Heart left ventricle (tissue), 16 donors: ENCODE measurements around the gene TLX2. TPM values are rescaled to one million over a fixed set of nuclear protein-coding genes. Genes with fewer than 3 reads are reported as not detected.
"Not testable (repeated sequence)": the region's sequence is repeated elsewhere in the genome, so short reads cannot be mapped to it uniquely, and the experiment has no call there.

Source experiments
- ATAC-seq, 4 donors: fragments of 200-7000 bp; cut with Tn5 transposase; one replicate each; pipeline ENCODE4 v1.9.1; 2020 to 2022; ENCODE audit warnings: moderate library complexity in 4 of 4, mild to moderate bottlenecking in 3 of 4, moderate number of reproducible peaks in 1 of 4
- DNase-seq, 5 donors: peaks; one replicate each; pipeline ENCODE4 v3.0.0-alpha.2; 2020
- H3K27ac ChIP-seq, 12 donors: fragments of 200-600 bp; sonication (generic) in 4 of 12; one replicate each; pipeline versions ENCODE4 v1.5.0 to v1.8.0; 2016 to 2022; ENCODE audit warnings: mild to moderate bottlenecking in 2 of 12
- H3K27me3 ChIP-seq, 9 donors: fragments of 200-600 bp; sonication (generic) in 2 of 9; one replicate each; pipeline versions ENCODE4 v1.5.1 to v1.8.0; 2016 to 2022; ENCODE audit warnings: mild to moderate bottlenecking in 3 of 9
- H3K36me3 ChIP-seq, 9 donors: fragments of 200-600 bp; sonication (generic) in 2 of 9; one replicate each; pipeline versions ENCODE4 v1.5.0 to v1.8.0; 2018 to 2022; ENCODE audit warnings: mild to moderate bottlenecking in 2 of 9
- H3K4me1 ChIP-seq, 12 donors: fragments of 200-600 bp; sonication (generic) in 4 of 12; one replicate each; pipeline versions ENCODE4 v1.5.0 to v1.8.0; 2016 to 2022; ENCODE audit warnings: mild to moderate bottlenecking in 3 of 12
- H3K4me3 ChIP-seq, 12 donors: fragments of 200-600 bp; sonication (generic) in 4 of 12; one replicate each; pipeline versions ENCODE4 v1.5.0 to v1.8.0; 2017 to 2022; ENCODE audit warnings: mild to moderate bottlenecking in 9 of 12, moderate library complexity in 4 of 12
- H3K9me3 ChIP-seq, 12 donors: fragments of 200-600 bp; sonication (generic) in 4 of 12; one replicate each; pipeline versions ENCODE4 v1.5.0 to v1.8.0; 2016 to 2022; ENCODE audit warnings: mild to moderate bottlenecking in 1 of 12
- CTCF ChIP-seq, 12 donors: fragments of 200-600 bp; sonication (generic) in 4 of 12; IDR thresholded peaks; one replicate each; pipeline versions ENCODE4 v1.5.0 to v1.8.0; 2018 to 2022; ENCODE audit warnings: antibody characterized with exemption in 12 of 12, mild to moderate bottlenecking in 5 of 12
- POLR2A ChIP-seq, 2 donors: fragments of 450-650 bp; IDR thresholded peaks; one replicate each; pipeline ENCODE4 v1.6.1; 2017; ENCODE audit warnings: antibody characterized with exemption in 2 of 2, mild to moderate bottlenecking in 2 of 2, moderate library complexity in 2 of 2
- WGBS, 4 donors: extraction: QIAGEN DNeasy Blood & Tissue Kit in 2 of 4; methylation state at CpG; one replicate each; pipeline versions ENCODE4 v1.1.5 to v1.1.7; 2013 to 2018; 5-methylcytosine and 5-hydroxymethylcytosine counted together
- intact Hi-C, 10 donors: fragments of 100-400 bp; cut with DNase I; formaldehyde crosslinking; loops; one replicate each; pipeline versions ENCODE4 v1.11.1 to v1.14.2; 2022
- polyA plus RNA-seq, 2 donors: library from polyadenylated mRNA; stranded (reverse); fragments of 200-250 nt; gene quantifications; one replicate each; pipeline ENCODE4 v1.2.3, GENCODE V29; 2013
- total RNA-seq, 9 donors: library from RNA; depleted of rRNA in 2 of 9; stranded (reverse); fragments of >200 nt in 2 of 9; fragmentation: NEBNext Ultra II Directional in 3 of 9; extraction: Animal tissue kit (Norgen Biotek cat#: 25700) in 3 of 9; gene quantifications; one replicate each; pipeline versions ENCODE4 v1.1.0 to v1.2.4, GENCODE V29; 2016 to 2023
- donor health status: ischemic (EF 13 %, LVEDD 7.1; RV severe dilation, severe dysfunction).
- donor health status: healthy with polysubstance abuse.
- donor health status: DM: no; HTN: yes; CAD: no.
- donor health status: DM: no; HTN: no; CAD: no.
- donor health status: ischemic (EF 25% LVEDD 6.9; RV normal size, moderate dysfunction).
- donor health status: ischemic (EF 25% LVEDD 5.7; RV mildly dilated, moderate dysfunction).
- donor health status: healthy.
- donor health status: DM: yes; HTN: yes; CAD: no.
- donor health status: ischemic (EF 35%, LVEDD 5.7; RV mildly dilated, moderate dysfunction).
- donor health status: nonischemic (EF 11% LVEDD 7.7; RV severe dilation, severe dysfunction).
- donor health status: DM: yes; HTN: yes; CAD: no.
- donor health status: PGD.
- donor health status: ischemic (EF 29% LVEDD 5.4; RV normal size, mild dysfunction).
- donor health status: nonischemic (EF 23%, LVEDD 6.1; RV moderate dilation, normal function).

Gene TLX2
- total and polyA plus RNA-seq, 11 donors: not detected

- H3K36me3 ChIP-seq: peaks cover 0 to 59% (median 50%) of the 10 kb centered on the region in 9 donors
- H3K4me1 ChIP-seq: peaks cover 5 to 34% (median 25%) of the 10 kb centered on the region in 12 donors
- ATAC-seq (peak; percentile 12 to 72 (median 68)), DNase-seq (peak in 1 of 5 donors; percentile 85)
- no peaks in the 10 kb centered on the region for H3K27me3 ChIP-seq
- WGBS, 4 donors: 1 to 2% (median 1%) methylated on average over 36 to 80 of the region's 80 CpGs
- intact Hi-C loops: loop anchor here in 6 of 10 donors (1.0 to 5.0 kb wide), 9 partner anchors 25 to 107 kb away; partner anchors contain the start of genes INO80B (in 2 of the 6) and PCGF1 (in 1 of the 6)
- peak overlapping the region; percentile 71 to 98 (median 88) for H3K4me3 ChIP-seq
- no peaks in the 10 kb centered on the region for H3K9me3 ChIP-seq
- peak overlapping the region; percentile 73 to 97 (median 92) for H3K27ac ChIP-seq
- TF ChIP-seq CTCF (IDR thresholded peaks at IDR 0.05) (no peak), POLR2A (IDR thresholded peaks at IDR 0.05) (no peak)
Measured at GRCh38 chr2:74481961-74482800, 32.1 kb upstream of the TLX2 start.

- peak within 1 kb of the TSS; percentile 71 to 98 (median 88) for H3K4me3 ChIP-seq
- peaks cover 5 to 31% (median 25%) of the 10 kb centered on the region in 12 donors for H3K4me1 ChIP-seq
- intact Hi-C loops: loop anchor here (1.0 to 5.0 kb wide), 12 partner anchors 24 to 106 kb away; partner anchors contain the start of genes AUP1 (in 3 of the 10), HTRA2 (in 3 of the 10), INO80B (in 3 of the 10) and PCGF1 (in 2 of the 10)
- H3K36me3 ChIP-seq: peaks cover 0 to 60% (median 50%) of the 10 kb centered on the region in 9 donors
- DNase-seq: peak; percentile 96 to 97 (median 97)
- H3K27ac ChIP-seq: peak within 1 kb of the TSS; percentile 73 to 97 (median 92)
- H3K27me3 ChIP-seq: no peaks in the 10 kb centered on the region
- H3K9me3 ChIP-seq: no peaks in the 10 kb centered on the region
- TF ChIP-seq POLR2A (IDR thresholded peaks at IDR 0.05): peak in 1 of 2 donors; percentile 37
- peak; percentile 77 to 97 (median 88) for TF ChIP-seq CTCF (IDR thresholded peaks at IDR 0.05)
- 1% methylated on average over 40 to 50 of the region's 50 CpGs for WGBS, 4 donors
- ATAC-seq: peak; percentile 98 to 99 (median 98)
Measured at GRCh38 chr2:74482801-74483674, 31.2 kb upstream of the TLX2 start, which contains the start of the genes CCDC142 and TTC31. Gene CCDC142 (minus strand): TSS chr2:74482998. CDS start chr2:74482837, 161 bp downstream. Gene TTC31 (plus strand): TSS chr2:74483081. CDS start chr2:74483096, 15 bp downstream.

- not testable (repeated sequence) for H3K27me3 ChIP-seq, ATAC-seq, H3K9me3 ChIP-seq, DNase-seq
- H3K4me1 ChIP-seq: peaks cover 5 to 31% (median 25%) of the 10 kb centered on the region in 12 donors
- H3K27ac ChIP-seq: peak overlapping the region in 8 of 12 donors; percentile 87 to 97 (median 90)
- peaks cover 0 to 67% (median 47%) of the 10 kb centered on the region in 9 donors for H3K36me3 ChIP-seq
- intact Hi-C loops: loop anchor here (1.0 to 5.0 kb wide), 12 partner anchors 23 to 105 kb away; partner anchors contain the start of genes AUP1 (in 3 of the 10), HTRA2 (in 3 of the 10), INO80B (in 2 of the 10) and PCGF1 (in 2 of the 10)
- 79 to 82% (median 80%) methylated on average over 19 of the region's 19 CpGs for WGBS, 4 donors
- peak overlapping the region; percentile 71 to 98 (median 88) for H3K4me3 ChIP-seq
Measured at GRCh38 chr2:74483675-74484164, 30.5 kb upstream of the TLX2 start.

- Histone ChIP-seq H3K27me3 (no peaks in the 10 kb centered on the region), H3K4me3 (no peak overlapping the region), H3K27ac (no peak overlapping the region), H3K9me3 (no peaks in the 10 kb centered on the region), H3K36me3 (peaks cover 0 to 67% (median 37%) of the 10 kb centered on the region in 9 donors), H3K4me1 (peaks cover 5 to 23% (median 19%) of the 10 kb centered on the region in 12 donors)
- WGBS, 4 donors: 75 to 98% (median 95%) methylated on average over 2 of the region's 2 CpGs
- ATAC-seq: no peak
- DNase-seq: no peak
- TF ChIP-seq POLR2A (IDR thresholded peaks at IDR 0.05) (no peak), CTCF (IDR thresholded peaks at IDR 0.05) (no peak)
- intact Hi-C loops: loop anchor here in 1 of 10 donors (5.0 kb wide), 1 partner anchor 41 kb away; the partner anchor contains the start of genes AUP1, DQX1 and HTRA2
Measured at GRCh38 chr2:74486141-74486540, 28.1 kb upstream of the TLX2 start.
